Measurements from ENCODE around the gene CRTAC1. TPM values are rescaled to one million over a fixed set of nuclear protein-coding genes. Genes with fewer than 3 reads are reported as not detected.
A peak's percentile ranks its signal among the peaks of the same experiment; 100 is the strongest.

CRTAC1 gene
- total RNA-seq, 1 donor from 2014 or later, result 128 TPM

- intact Hi-C loops (cut with DNase I), result no loop called here
- ATAC-seq, result no peak
- H3K27ac ChIP-seq, result no peak overlapping the region
- H3K4me1 ChIP-seq, result no peaks in the 10 kb centered on the region
- no peaks in the 10 kb centered on the region for H3K9me3 ChIP-seq
- H3K27me3 ChIP-seq, result peaks cover 57% of the 10 kb centered on the region
- H3K36me3 ChIP-seq, result no peaks in the 10 kb centered on the region
- no peak overlapping the region for H3K4me3 ChIP-seq
- DNase-seq, result no peak
- TF ChIP-seq CTCF (IDR thresholded peaks at IDR 0.05), result no peak
These were observed 5.2 kb upstream of the CRTAC1 start for GRCh38 chr10:98035599-98035998.

- Histone ChIP-seq H3K4me3 (no peak overlapping the region), H3K27me3 (peaks cover 63% of the 10 kb centered on the region), H3K27ac (no peak overlapping the region), H3K4me1 (peaks cover 9% of the 10 kb centered on the region), H3K9me3 (no peaks in the 10 kb centered on the region), H3K36me3 (no peaks in the 10 kb centered on the region)
- TF ChIP-seq CTCF (IDR thresholded peaks at IDR 0.05), result no peak
- ATAC-seq (no peak), DNase-seq (no peak)
- intact Hi-C loops (cut with DNase I), result no loop called here
These were observed 3.1 kb upstream of the CRTAC1 start for GRCh38 chr10:98033515-98033914.

GRCh38 chr10:98031440-98031839, 1.0 kb upstream of the CRTAC1 start:
- H3K4me3 ChIP-seq, result no peak overlapping the region
- ATAC-seq, result no peak
- intact Hi-C loops (cut with DNase I), result no loop called here
- no peaks in the 10 kb centered on the region for H3K9me3 ChIP-seq
- no peaks in the 10 kb centered on the region for H3K36me3 ChIP-seq
- no peak overlapping the region for H3K27ac ChIP-seq
- H3K27me3 ChIP-seq, result peaks cover 55% of the 10 kb centered on the region
- H3K4me1 ChIP-seq, result peaks cover 9% of the 10 kb centered on the region
- no peak for DNase-seq
- TF ChIP-seq CTCF (IDR thresholded peaks at IDR 0.05), result no peak

- H3K36me3 ChIP-seq, result no peaks in the 10 kb centered on the region
- H3K27ac ChIP-seq, result no peak overlapping the region
- ATAC-seq (no peak), DNase-seq (no peak)
- peak overlapping the region; percentile 31 for H3K4me3 ChIP-seq
- H3K9me3 ChIP-seq, result no peaks in the 10 kb centered on the region
- TF ChIP-seq CTCF (IDR thresholded peaks at IDR 0.05), result no peak
- intact Hi-C loops (cut with DNase I), result no loop called here
- H3K27me3 ChIP-seq, result peaks cover 59% of the 10 kb centered on the region
- peaks cover 9% of the 10 kb centered on the region for H3K4me1 ChIP-seq
These were observed 590 bp upstream of the CRTAC1 start for GRCh38 chr10:98030991-98031431.

- peak overlapping the region; percentile 43 for H3K4me3 ChIP-seq
- no peak for TF ChIP-seq CTCF (IDR thresholded peaks at IDR 0.05)
- H3K27ac ChIP-seq, result no peak overlapping the region
- intact Hi-C loops (cut with DNase I), result no loop called here
- no peaks in the 10 kb centered on the region for H3K36me3 ChIP-seq
- H3K4me1 ChIP-seq, result peaks cover 9% of the 10 kb centered on the region
- H3K27me3 ChIP-seq, result peaks cover 72% of the 10 kb centered on the region
- no peaks in the 10 kb centered on the region for H3K9me3 ChIP-seq
- peak; percentile 6 for ATAC-seq
- DNase-seq, result no peak
These were observed 1.0 kb downstream of the CRTAC1 start for GRCh38 chr10:98029149-98030092.

Data from upper lobe of right lung (tissue), 1 donor.